Melanocyte of skin (primary cell): ENCODE measurements around the gene LMCD1. TPM values are rescaled to one million over a fixed set of nuclear protein-coding genes. Genes with fewer than 3 reads are reported as not detected.

ENCODE experiments used
- total RNA-seq, 2 donors: library from RNA; depleted of rRNA; stranded (reverse); fragments of >200 nt; gene quantifications; 2 replicates each; pipeline ENCODE4 v1.2.3, GENCODE V29; 2012

The LMCD1 gene
- 10 to 100 TPM; 10.7 to 11.0 TPM for total RNA-seq

GRCh38 chr3:8501371-8502131 is at the start of gene LMCD1:
Gene LMCD1, plus strand, starts transcription at chr3:8501823. Its CDS starts 116 bp downstream, at chr3:8501939.

Other genes with a start within 250 kb of the LMCD1 start
- gene SSUH2, start 143.0 kb downstream of the LMCD1 start, total RNA-seq = under 1 TPM in 1 of 2 donors, not detected in 1; 0.67 TPM
- gene CAV3, start 232.0 kb downstream of the LMCD1 start, total RNA-seq = not detected